ENCODE results near the gene TPRX1. TPM values are rescaled to one million over a fixed set of nuclear protein-coding genes. Genes with fewer than 3 reads are reported as not detected.
"Not testable (repeated sequence)": the region's sequence is repeated elsewhere in the genome, so short reads cannot be mapped to it uniquely, and the experiment has no call there.

TPRX1 gene
- total RNA-seq, 1 donor from 2014 or later: not detected

DNA sequence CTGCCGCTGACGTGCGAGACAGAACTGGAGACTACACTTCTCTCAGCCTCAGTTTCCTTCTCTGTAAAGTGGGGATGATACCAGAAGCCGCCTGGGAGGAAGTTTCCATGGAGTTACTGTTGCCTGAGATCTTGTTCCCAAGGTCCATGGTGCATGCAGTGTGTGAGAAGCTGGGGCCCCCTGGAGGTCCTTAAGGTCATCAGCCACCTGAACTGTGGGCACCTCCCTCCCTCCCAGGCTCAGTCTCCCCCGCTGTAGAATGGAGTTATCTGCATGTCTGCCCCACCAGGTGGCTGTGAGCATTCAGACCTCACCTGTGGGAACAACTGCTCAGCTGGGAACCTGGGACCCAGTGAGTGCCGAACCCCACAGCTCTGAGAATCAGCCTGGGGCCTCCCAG, 20.0 kb upstream of the TPRX1 start:
- no peaks in the 10 kb centered on the region for H3K9me3 ChIP-seq
- intact Hi-C loops (cut with DNase I): no loop called here
- TF ChIP-seq, protein P1, sequence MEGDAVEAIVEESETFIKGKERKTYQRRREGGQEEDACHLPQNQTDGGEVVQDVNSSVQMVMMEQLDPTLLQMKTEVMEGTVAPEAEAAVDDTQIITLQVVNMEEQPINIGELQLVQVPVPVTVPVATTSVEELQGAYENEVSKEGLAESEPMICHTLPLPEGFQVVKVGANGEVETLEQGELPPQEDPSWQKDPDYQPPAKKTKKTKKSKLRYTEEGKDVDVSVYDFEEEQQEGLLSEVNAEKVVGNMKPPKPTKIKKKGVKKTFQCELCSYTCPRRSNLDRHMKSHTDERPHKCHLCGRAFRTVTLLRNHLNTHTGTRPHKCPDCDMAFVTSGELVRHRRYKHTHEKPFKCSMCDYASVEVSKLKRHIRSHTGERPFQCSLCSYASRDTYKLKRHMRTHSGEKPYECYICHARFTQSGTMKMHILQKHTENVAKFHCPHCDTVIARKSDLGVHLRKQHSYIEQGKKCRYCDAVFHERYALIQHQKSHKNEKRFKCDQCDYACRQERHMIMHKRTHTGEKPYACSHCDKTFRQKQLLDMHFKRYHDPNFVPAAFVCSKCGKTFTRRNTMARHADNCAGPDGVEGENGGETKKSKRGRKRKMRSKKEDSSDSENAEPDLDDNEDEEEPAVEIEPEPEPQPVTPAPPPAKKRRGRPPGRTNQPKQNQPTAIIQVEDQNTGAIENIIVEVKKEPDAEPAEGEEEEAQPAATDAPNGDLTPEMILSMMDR (IDR thresholded peaks at IDR 0.05): no peak
- TF ChIP-seq POLR2AphosphoS5 (IDR thresholded peaks at IDR 0.05; ENCODE audit: insufficient read depth in 1 of 2, low read depth in 1 of 2) (no peak), POLR2A (IDR thresholded peaks at IDR 0.05) (no peak)
- no peak for DNase-seq (ENCODE audit: extremely low spot score in 2 of 2)
- no peak overlapping the region for H3K27ac ChIP-seq
- no peaks in the 10 kb centered on the region for H3K4me1 ChIP-seq
- no peak overlapping the region for H3K4me3 ChIP-seq
- no peaks in the 10 kb centered on the region for H3K27me3 ChIP-seq
- H3K36me3 ChIP-seq: no peaks in the 10 kb centered on the region

DNA sequence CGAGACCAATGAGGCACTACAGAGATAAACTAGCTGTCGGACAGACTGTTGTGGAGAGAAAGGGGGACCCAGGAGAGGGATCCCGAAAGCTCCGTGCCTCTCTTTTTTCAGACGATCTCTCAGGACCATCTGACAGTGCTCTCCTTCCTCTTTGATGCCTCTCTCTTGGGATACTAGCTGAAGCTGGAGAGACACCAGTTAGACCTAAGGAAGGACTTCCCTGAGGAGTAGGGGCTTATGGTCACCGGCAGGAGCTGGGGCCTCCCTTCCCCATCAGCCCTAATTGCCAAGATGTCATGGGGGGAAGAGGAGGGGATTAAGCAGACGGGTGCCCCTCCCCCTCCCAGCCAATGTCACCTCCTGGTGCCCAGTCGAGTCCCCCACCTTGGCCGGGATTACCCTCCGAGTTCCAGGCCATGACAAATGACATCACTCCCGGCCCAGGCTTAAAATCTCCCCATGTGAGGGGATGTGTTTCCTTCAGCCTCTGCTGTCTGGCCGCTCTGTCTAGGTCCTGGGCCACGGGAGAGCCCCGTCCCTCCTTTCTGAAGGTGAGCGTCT, 17.2 kb upstream of the TPRX1 start, which contains the start of gene CRX:
TSS of gene CRX (plus strand) at position 478 of the 561 bp plus-strand sequence. CDS start 12,507 bp downstream, outside the sequence.
- intact Hi-C loops (cut with DNase I): loop anchor here (1.0 kb wide), 1 partner anchor 42 kb away; no protein-coding TSS in a partner anchor
- H3K4me1 ChIP-seq: no peaks in the 10 kb centered on the region
- H3K36me3 ChIP-seq: no peaks in the 10 kb centered on the region
- H3K9me3 ChIP-seq: no peaks in the 10 kb centered on the region
- DNase-seq (ENCODE audit: extremely low spot score in 2 of 2): no peak
- H3K27ac ChIP-seq: no peak within 1 kb of the TSS
- no peaks in the 10 kb centered on the region for H3K27me3 ChIP-seq
- H3K4me3 ChIP-seq: no peak within 1 kb of the TSS
- TF ChIP-seq POLR2A (IDR thresholded peaks at IDR 0.05) (no peak), POLR2AphosphoS5 (IDR thresholded peaks at IDR 0.05; ENCODE audit: insufficient read depth in 1 of 2, low read depth in 1 of 2) (no peak)
- TF ChIP-seq, protein P1 (IDR thresholded peaks at IDR 0.05): no peak

DNA sequence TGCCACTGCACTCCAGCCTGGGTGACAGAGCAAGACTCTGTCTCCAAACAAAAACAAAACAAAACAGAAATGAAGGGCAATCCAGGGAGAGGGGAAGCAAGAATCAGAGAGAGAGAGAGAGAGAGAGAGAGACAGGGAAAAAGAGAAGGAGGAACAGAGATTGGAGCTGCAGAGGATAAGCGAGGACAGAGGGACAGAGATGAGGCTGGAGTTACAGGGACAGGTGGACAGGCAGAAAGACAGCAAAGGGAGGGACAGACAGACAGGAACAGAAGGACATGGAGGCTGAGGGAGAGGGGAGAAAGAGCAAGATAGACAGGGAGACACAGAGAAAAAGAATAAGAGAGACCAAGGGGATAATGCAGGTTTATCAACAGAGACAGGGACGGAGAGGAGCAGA, 16.1 kb upstream of the TPRX1 start:
- Histone ChIP-seq H3K9me3 (no peaks in the 10 kb centered on the region), H3K27ac (no peak overlapping the region), H3K4me3 (no peak overlapping the region), H3K27me3 (no peaks in the 10 kb centered on the region), H3K4me1 (no peaks in the 10 kb centered on the region), H3K36me3 (no peaks in the 10 kb centered on the region)
- DNase-seq (ENCODE audit: extremely low spot score in 2 of 2): no peak
- intact Hi-C loops (cut with DNase I): no loop called here
- TF ChIP-seq, protein P1 (IDR thresholded peaks at IDR 0.05): no peak
- no peak for TF ChIP-seq POLR2AphosphoS5 (IDR thresholded peaks at IDR 0.05; ENCODE audit: insufficient read depth in 1 of 2, low read depth in 1 of 2)
- no peak for TF ChIP-seq POLR2A (IDR thresholded peaks at IDR 0.05)

DNA sequence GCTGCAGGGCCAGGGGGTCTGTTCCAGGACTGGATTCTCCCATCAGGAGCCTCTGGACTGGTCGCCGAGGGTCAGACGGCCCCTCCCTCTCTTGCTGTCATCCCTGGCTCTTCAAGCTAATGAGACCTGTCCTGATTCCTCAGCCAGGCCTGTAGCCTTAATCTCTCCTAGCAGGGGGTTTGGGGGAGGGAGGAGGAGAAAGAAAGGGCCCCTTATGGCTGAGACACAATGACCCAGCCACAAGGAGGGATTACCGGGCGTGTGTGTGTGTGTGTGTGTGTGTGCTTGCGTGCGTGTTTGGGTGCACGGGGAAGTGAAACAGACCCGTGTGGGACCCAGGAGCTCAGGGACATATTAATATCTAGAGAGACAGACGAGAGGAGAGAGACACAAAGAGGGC, 15.5 kb upstream of the TPRX1 start:
- H3K9me3 ChIP-seq: no peaks in the 10 kb centered on the region
- H3K36me3 ChIP-seq: no peaks in the 10 kb centered on the region
- no peaks in the 10 kb centered on the region for H3K27me3 ChIP-seq
- no peak for DNase-seq (ENCODE audit: extremely low spot score in 2 of 2)
- H3K27ac ChIP-seq: no peak overlapping the region
- no peak overlapping the region for H3K4me3 ChIP-seq
- H3K4me1 ChIP-seq: no peaks in the 10 kb centered on the region
- intact Hi-C loops (cut with DNase I): no loop called here
- TF ChIP-seq, protein P1 (IDR thresholded peaks at IDR 0.05): no peak
- TF ChIP-seq POLR2AphosphoS5 (IDR thresholded peaks at IDR 0.05; ENCODE audit: insufficient read depth in 1 of 2, low read depth in 1 of 2) (no peak), POLR2A (IDR thresholded peaks at IDR 0.05) (no peak)

DNA sequence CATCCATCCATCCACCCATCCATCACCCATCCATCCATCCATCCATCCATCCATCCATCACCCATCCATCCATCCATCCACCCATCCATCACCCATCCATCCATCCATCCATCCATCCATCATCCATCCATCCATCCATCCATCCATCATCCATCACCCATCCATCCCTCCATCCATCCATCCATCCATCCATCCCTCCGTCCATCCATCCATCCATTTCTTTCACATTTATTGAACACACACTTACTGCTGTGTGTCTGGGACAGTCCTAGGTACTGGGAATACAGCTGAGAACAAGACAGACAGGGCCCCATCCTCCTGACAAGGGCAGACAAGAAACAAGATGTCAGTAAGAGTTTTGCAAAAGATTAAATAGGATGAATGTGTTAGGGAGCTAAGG, 13.9 kb upstream of the TPRX1 start:
- H3K36me3 ChIP-seq; H3K4me1 ChIP-seq; H3K9me3 ChIP-seq; DNase-seq (ENCODE audit: extremely low spot score in 2 of 2); intact Hi-C loops (cut with DNase I); H3K27ac ChIP-seq; H3K4me3 ChIP-seq; H3K27me3 ChIP-seq: not testable (repeated sequence)

DNA sequence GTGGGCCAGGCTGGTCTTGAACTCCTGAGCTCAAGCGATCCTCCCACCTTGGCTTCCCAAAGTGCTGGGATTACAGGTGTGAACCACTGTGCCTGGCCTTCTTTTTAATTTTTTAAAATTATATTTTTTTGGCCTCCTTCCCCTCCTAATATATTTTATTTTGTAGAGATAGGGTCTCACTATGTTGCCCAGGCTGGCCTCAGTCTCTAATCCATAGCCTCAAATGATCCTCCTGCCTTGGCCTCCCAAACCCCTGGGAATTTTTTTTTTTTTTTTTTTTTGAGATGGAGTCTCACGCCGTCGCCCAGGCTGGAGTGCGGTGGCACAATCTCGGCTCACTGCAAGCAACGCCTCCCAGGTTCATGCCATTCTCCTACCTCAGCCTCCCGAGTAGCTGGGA, 11.9 kb upstream of the TPRX1 start:
- H3K4me1 ChIP-seq; DNase-seq (ENCODE audit: extremely low spot score in 2 of 2); intact Hi-C loops (cut with DNase I); H3K27ac ChIP-seq; H3K9me3 ChIP-seq; H3K4me3 ChIP-seq; H3K27me3 ChIP-seq; H3K36me3 ChIP-seq: not testable (repeated sequence)

All from vagina (tissue), 2 donors.